Activated CD8-positive, alpha-beta memory T cell treated with anti-CD3 and anti-CD28 coated beads for 36 hours (primary cell): ENCODE data around the gene COP1. TPM values are rescaled to one million over a fixed set of nuclear protein-coding genes. Genes with fewer than 3 reads are reported as not detected.
"Not testable (repeated sequence)": the region's sequence is repeated elsewhere in the genome, so short reads cannot be mapped to it uniquely, and the experiment has no call there.

ENCODE experiments used
- CTCF ChIA-PET: fragments of 350-600 bp; sonication (Branson Sonifier 250); formaldehyde crosslinking; loops from one replicate; lab custom pipeline; 2021; ENCODE audit warnings: antibody characterized with exemption; lab: Charles Lee
- POLR2A ChIA-PET: fragments of 350-600 bp; sonication (Branson Sonifier 250); formaldehyde crosslinking; loops from one replicate; lab custom pipeline; 2021; ENCODE audit warnings: antibody characterized with exemption; lab: Charles Lee
- total RNA-seq, 2 experiments: library from RNA; stranded (reverse); gene quantifications; one replicate each; pipeline ENCODE4 v1.2.3, GENCODE V29; 2021

Gene COP1
- total RNA-seq, 2 experiments from 2014 or later: 41.1 to 43.8 TPM

- CTCF ChIA-PET: no interaction called here
- POLR2A ChIA-PET: no interaction called here
Observed at GRCh38 chr1:176066709-176067108, 140.4 kb downstream of the COP1 start.

- ChIA-PET CTCF (no interaction called here), POLR2A (no interaction called here)
Observed at GRCh38 chr1:176058686-176059085, 148.4 kb downstream of the COP1 start.

- POLR2A ChIA-PET: no interaction called here
- CTCF ChIA-PET: no interaction called here
Observed at GRCh38 chr1:176056312-176056711, 150.8 kb downstream of the COP1 start.

- ChIA-PET POLR2A (no interaction called here), CTCF (no interaction called here)
Observed at GRCh38 chr1:176055398-176055797, 151.7 kb downstream of the COP1 start.

GRCh38 chr1:176051902-176052518 is 155.1 kb downstream of the COP1 start:
- POLR2A ChIA-PET: no interaction called here

GRCh38 chr1:176051402-176051801 is 155.7 kb downstream of the COP1 start:
- ChIA-PET CTCF (no interaction called here), POLR2A (no interaction called here)

More at GRCh38 chr1:176051902-176052518, 155.1 kb downstream of the COP1 start:
- CTCF ChIA-PET: no interaction called here

GRCh38 chr1:176049582-176049981 is 157.5 kb downstream of the COP1 start:
- ChIA-PET CTCF (no interaction called here), POLR2A (interaction anchor here (0.6 kb wide), 1 partner anchor 299 kb away, joined by 3 read pairs; no protein-coding TSS in a partner anchor)

DNA sequence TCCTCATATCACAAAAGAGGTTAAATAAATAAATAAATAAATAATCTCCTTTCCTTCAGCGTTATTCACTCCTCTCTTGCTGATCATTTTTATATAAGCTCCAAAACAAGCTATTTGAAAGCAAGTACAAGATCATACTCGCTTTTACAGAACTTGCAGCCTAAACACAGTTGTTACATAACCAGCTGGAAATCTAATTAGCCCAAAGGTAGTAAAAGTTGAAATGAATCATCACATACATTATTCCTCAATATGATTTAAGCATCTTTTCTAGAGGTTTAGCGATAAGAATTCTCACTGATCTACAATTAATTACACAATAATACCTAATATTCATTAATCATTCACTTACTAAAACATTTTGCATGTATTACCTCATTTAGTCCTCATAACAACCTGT is 160.2 kb downstream of the COP1 start:
- CTCF ChIA-PET: no interaction called here
- POLR2A ChIA-PET: no interaction called here

- ChIA-PET POLR2A (no interaction called here), CTCF (no interaction called here)
Observed at GRCh38 chr1:176043537-176043936, 163.5 kb downstream of the COP1 start.

DNA sequence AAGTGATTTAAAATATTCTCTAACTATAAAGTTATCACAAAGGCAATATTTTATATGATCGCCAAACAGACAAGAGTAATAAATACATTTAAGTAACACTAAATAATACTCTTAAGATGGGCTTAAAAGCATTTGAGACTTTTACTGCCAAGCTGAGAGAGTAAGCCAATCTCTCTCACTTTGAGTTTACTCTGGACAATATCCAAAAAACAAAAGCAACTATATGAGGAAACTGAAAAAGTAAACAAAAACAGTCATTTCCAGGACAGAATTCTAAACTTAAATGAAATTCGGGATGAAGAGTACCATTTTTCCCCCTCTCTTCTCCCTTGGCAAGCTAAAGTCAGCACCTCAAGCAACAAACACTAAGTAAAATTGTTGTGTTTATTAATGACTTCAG is 173.2 kb downstream of the COP1 start:
- ChIA-PET POLR2A (no interaction called here), CTCF (no interaction called here)

DNA sequence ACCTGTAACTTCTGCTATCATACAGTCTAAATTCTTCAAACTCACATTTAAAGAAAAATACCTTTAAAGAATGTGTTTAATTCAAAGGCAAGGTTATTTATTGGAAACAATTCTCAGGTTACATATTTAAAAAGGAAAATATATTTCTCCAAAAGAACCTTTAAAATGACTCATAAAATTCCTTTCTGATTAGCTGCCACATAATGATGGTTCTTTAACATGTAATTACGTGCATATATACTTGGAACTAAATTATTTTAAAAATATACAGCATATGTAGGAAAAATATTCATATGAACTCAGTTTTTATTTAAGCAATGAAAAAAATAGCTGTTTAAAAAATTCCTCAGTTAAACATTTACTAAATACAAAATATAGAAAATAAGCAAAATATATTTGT is 173.6 kb downstream of the COP1 start:
- POLR2A ChIA-PET: no interaction called here
- CTCF ChIA-PET: no interaction called here

- POLR2A ChIA-PET: no interaction called here
- CTCF ChIA-PET: no interaction called here
Observed at GRCh38 chr1:176032040-176032645, 174.9 kb downstream of the COP1 start.

DNA sequence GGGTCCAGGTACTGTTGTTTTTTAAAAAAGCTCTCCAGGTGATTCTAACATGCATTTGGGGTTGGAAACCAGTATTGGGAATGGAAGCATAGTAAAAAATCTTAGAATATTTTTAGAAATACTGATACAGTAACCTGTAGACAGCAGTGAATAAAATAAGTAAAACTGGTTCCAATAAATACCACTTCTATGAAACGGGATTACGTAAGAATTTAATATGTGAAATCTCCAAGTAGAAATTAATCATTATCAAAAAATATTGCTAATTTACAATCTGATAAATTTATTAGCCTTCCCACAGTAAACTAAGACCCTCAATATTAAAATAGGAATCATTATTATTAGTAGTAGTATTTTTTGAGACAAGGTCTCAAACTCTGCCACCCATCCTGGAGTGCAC is 177.5 kb downstream of the COP1 start:
- CTCF ChIA-PET: no interaction called here
- POLR2A ChIA-PET: no interaction called here

DNA sequence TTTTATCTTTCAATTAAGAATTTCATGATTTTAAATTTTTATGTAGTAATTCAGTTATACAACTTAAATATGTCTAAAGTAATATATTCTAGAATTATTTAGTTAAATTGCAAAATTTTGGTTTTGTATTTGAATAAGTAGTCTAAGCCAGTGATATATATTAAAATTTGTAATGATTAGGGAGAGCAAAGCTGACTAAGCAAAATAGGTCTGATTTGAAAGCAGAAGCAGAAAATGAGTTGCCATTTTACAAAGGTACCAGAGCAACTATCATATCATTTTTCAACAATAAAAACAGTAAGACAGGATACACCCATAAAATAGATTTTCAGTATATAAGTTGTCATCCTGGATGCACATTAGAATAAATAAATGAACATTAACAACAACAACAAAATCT is 177.9 kb downstream of the COP1 start:
- POLR2A ChIA-PET: no interaction called here

DNA sequence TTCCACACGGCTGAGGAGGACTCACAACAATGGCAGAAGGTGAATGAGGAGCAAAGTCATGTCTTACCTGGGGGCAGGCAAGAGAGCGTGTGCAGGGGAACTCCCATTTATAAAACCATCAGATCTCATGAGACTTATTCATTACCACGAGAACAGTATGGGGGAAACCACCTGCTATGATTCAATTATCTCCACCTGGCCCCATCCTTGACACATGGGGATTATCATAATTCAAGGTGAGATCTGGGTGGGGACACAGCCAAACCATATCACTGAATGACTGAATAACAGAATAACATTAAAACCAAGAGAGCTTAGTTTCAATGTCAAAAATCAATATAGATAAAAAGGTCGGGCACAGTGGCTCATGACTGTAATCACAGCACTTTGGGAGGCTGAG is 179.2 kb downstream of the COP1 start:
- CTCF ChIA-PET, POLR2A ChIA-PET: not testable (repeated sequence)

More for the DNA sequence above, 177.9 kb downstream of the COP1 start:
- CTCF ChIA-PET: no interaction called here

GRCh38 chr1:176022574-176022973 is 184.5 kb downstream of the COP1 start:
- POLR2A ChIA-PET: no interaction called here
- CTCF ChIA-PET: no interaction called here

DNA sequence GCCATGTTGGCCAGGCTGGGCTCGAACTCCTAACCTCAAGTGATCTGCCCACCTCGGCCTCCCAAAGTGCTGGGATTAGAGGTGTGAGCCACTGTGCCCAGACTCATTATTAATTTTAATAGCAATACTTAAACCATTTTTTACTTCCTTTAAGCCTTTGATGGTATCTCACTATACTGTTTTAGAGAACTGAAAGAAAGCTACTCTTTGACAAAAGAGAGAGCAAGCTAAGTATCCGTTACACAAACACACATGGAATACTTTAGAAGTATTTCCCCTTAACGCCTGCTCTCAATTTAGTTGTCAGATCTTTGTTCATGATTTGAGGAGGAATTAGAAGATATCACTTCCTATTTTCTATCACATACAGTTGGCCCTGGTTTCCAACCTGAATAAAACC is 189.4 kb downstream of the COP1 start:
- CTCF ChIA-PET: no interaction called here
- POLR2A ChIA-PET: no interaction called here

- POLR2A ChIA-PET: interaction anchor here (0.6 kb wide), 1 partner anchor 207 kb away, joined by 4 read pairs; no protein-coding TSS in a partner anchor
- CTCF ChIA-PET: no interaction called here
Observed at GRCh38 chr1:176009951-176010350, 197.1 kb downstream of the COP1 start.

- CTCF ChIA-PET, POLR2A ChIA-PET: not testable (repeated sequence)
Observed at GRCh38 chr1:176007756-176008389, 199.2 kb downstream of the COP1 start.

DNA sequence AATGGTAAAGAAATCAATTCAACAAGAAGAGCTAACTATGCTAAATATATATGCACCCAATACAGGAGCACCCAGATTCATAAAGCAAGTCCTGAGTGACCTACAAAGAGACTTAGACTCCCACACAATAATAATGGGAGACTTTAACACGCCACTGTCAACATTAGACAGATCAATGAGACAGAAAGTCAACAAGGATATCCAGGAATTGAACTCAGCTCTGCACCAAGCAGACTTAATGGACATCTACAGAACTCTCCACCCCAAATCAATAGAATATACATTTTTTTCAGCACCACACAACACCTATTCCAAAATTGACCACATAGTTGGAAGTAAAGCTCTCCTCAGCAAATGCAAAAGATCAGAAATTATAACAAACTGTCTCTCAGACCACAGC is 212.4 kb downstream of the COP1 start:
- CTCF ChIA-PET, POLR2A ChIA-PET: not testable (repeated sequence)

DNA sequence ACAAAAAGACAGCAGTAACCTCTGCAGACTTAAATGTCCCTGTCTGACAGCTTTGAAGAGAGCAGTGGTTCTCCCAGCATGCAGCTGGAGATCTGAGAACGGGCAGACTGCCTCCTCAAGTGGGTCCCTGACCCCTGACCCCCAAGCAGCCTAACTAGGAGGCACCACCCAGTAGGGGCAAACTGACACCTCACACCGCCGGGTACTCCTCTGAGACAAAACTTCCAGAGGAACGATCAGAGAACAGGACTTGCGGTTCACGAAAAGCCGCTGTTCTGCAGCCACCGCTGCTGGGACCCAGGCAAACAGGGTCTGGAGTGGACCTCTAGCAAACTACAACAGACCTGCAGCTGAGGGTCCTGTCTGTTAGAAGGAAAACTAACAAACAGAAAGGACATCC is 214.3 kb downstream of the COP1 start:
- CTCF ChIA-PET, POLR2A ChIA-PET: not testable (repeated sequence)
